ENCODE measurements around the gene GUF1. TPM values are rescaled to one million over a fixed set of nuclear protein-coding genes. Genes with fewer than 3 reads are reported as not detected.

GUF1 gene
- total RNA-seq, 2 donors from 2014 or later, result 25.9 to 28.6 TPM

GRCh38 chr4:44716597-44716996, 38.4 kb downstream of the GUF1 start:
- WGBS, result 54% methylated on average over 5 of the region's 5 CpGs
- TF ChIP-seq CTCF (IDR thresholded peaks at IDR 0.05) (no peak), POLR2A (IDR thresholded peaks at IDR 0.05) (no peak), POLR2AphosphoS5 (IDR thresholded peaks at IDR 0.05) (no peak)
- H3K36me3 ChIP-seq, result no peaks in the 10 kb centered on the region
- intact Hi-C loops (cut with DNase I), result no loop called here
- H3K27ac ChIP-seq, result no peak overlapping the region
- no peaks in the 10 kb centered on the region for H3K27me3 ChIP-seq (replicated peaks; ENCODE audit: insufficient read depth)
- no peak overlapping the region for H3K4me3 ChIP-seq
- DNase-seq (ENCODE audit: low spot score), result no peak
- no peaks in the 10 kb centered on the region for H3K4me1 ChIP-seq (replicated peaks)
- H3K9me3 ChIP-seq, result no peaks in the 10 kb centered on the region

- intact Hi-C loops (cut with DNase I), result no loop called here
- Histone ChIP-seq H3K4me3 (no peak overlapping the region), H3K4me1 (replicated peaks) (no peaks in the 10 kb centered on the region), H3K27me3 (replicated peaks; ENCODE audit: insufficient read depth) (no peaks in the 10 kb centered on the region), H3K36me3 (no peaks in the 10 kb centered on the region), H3K27ac (no peak overlapping the region), H3K9me3 (no peaks in the 10 kb centered on the region)
- no peak for DNase-seq (ENCODE audit: low spot score)
- no peak for TF ChIP-seq POLR2AphosphoS5 (IDR thresholded peaks at IDR 0.05)
- no peak for TF ChIP-seq CTCF (IDR thresholded peaks at IDR 0.05)
- TF ChIP-seq POLR2A (IDR thresholded peaks at IDR 0.05), result no peak
- 80% methylated on average over 4 of the region's 4 CpGs for WGBS
Observed at GRCh38 chr4:44720371-44720770, 42.2 kb downstream of the GUF1 start.

- H3K9me3 ChIP-seq, result no peaks in the 10 kb centered on the region
- no peak overlapping the region for H3K4me3 ChIP-seq
- no peak overlapping the region for H3K27ac ChIP-seq
- intact Hi-C loops (cut with DNase I), result no loop called here
- H3K36me3 ChIP-seq, result no peaks in the 10 kb centered on the region
- WGBS, result 60% methylated on average over 3 of the region's 3 CpGs
- DNase-seq (ENCODE audit: low spot score), result no peak
- H3K27me3 ChIP-seq (replicated peaks; ENCODE audit: insufficient read depth), result no peaks in the 10 kb centered on the region
- H3K4me1 ChIP-seq (replicated peaks), result no peaks in the 10 kb centered on the region
- no peak for TF ChIP-seq POLR2AphosphoS5 (IDR thresholded peaks at IDR 0.05)
- no peak for TF ChIP-seq CTCF (IDR thresholded peaks at IDR 0.05)
- no peak for TF ChIP-seq POLR2A (IDR thresholded peaks at IDR 0.05)
Observed at GRCh38 chr4:44722001-44722400, 43.8 kb downstream of the GUF1 start.

- Histone ChIP-seq H3K27ac (no peak overlapping the region), H3K4me3 (peak overlapping the region; percentile 83 to 87), H3K27me3 (replicated peaks; ENCODE audit: insufficient read depth) (no peaks in the 10 kb centered on the region), H3K4me1 (replicated peaks) (no peaks in the 10 kb centered on the region), H3K36me3 (no peaks in the 10 kb centered on the region), H3K9me3 (no peaks in the 10 kb centered on the region)
- 27% methylated on average over 6 of the region's 6 CpGs for WGBS
- TF ChIP-seq CTCF (IDR thresholded peaks at IDR 0.05) (no peak), POLR2A (IDR thresholded peaks at IDR 0.05) (no peak), POLR2AphosphoS5 (IDR thresholded peaks at IDR 0.05) (no peak)
- DNase-seq (ENCODE audit: low spot score), result no peak
- intact Hi-C loops (cut with DNase I), result loop anchor here (5.0 kb wide), 1 partner anchor 48 kb away; the partner anchor contains the start of gene GUF1
Observed at GRCh38 chr4:44725166-44725565, 46.9 kb downstream of the GUF1 start.

GRCh38 chr4:44725726-44726037, 47.5 kb downstream of the GUF1 start:
- WGBS, result 1% methylated on average over 9 of the region's 9 CpGs
- Histone ChIP-seq H3K36me3 (no peaks in the 10 kb centered on the region), H3K4me1 (replicated peaks) (no peaks in the 10 kb centered on the region), H3K27me3 (replicated peaks; ENCODE audit: insufficient read depth) (no peaks in the 10 kb centered on the region), H3K9me3 (no peaks in the 10 kb centered on the region), H3K4me3 (peak overlapping the region; percentile 83 to 87), H3K27ac (peak overlapping the region; percentile 78 to 83)
- no peak for DNase-seq (ENCODE audit: low spot score)
- intact Hi-C loops (cut with DNase I), result loop anchor here (5.0 kb wide), 1 partner anchor 48 kb away; the partner anchor contains the start of gene GUF1
- no peak for TF ChIP-seq CTCF (IDR thresholded peaks at IDR 0.05)
- TF ChIP-seq POLR2A (IDR thresholded peaks at IDR 0.05), result no peak
- no peak for TF ChIP-seq POLR2AphosphoS5 (IDR thresholded peaks at IDR 0.05)
